Measurements from ENCODE around the gene CPVL. TPM values are rescaled to one million over a fixed set of nuclear protein-coding genes. Genes with fewer than 3 reads are reported as not detected.

CPVL gene
- total RNA-seq, 1 donor from 2014 or later = not detected

DNA sequence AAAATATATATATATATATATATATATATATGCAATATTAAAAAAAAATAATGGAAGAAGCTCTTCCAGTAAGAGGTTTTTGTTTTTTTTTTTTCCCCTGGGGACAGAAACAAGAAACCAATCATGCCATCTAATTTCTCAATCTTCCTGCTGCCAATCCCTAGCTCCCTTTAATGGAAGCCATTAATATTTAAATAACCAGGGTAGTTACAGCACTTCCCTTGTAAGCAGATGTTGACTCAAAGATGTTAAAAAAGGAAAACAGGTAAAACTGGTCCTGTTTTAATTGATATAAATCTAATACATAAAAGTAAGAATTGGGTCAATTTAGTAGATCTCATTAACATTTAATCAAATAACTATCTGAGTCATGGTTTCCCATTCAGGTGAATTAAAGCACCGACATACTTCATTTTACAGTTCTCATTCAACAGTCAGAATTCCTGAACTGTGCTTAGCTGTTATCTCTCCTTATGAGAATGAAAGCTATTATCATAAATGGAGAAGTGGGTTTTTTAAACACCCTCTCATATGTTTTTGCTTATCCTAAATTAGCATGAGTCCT, 22.6 kb downstream of the CPVL start:
- TF ChIP-seq, protein P1, sequence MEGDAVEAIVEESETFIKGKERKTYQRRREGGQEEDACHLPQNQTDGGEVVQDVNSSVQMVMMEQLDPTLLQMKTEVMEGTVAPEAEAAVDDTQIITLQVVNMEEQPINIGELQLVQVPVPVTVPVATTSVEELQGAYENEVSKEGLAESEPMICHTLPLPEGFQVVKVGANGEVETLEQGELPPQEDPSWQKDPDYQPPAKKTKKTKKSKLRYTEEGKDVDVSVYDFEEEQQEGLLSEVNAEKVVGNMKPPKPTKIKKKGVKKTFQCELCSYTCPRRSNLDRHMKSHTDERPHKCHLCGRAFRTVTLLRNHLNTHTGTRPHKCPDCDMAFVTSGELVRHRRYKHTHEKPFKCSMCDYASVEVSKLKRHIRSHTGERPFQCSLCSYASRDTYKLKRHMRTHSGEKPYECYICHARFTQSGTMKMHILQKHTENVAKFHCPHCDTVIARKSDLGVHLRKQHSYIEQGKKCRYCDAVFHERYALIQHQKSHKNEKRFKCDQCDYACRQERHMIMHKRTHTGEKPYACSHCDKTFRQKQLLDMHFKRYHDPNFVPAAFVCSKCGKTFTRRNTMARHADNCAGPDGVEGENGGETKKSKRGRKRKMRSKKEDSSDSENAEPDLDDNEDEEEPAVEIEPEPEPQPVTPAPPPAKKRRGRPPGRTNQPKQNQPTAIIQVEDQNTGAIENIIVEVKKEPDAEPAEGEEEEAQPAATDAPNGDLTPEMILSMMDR (IDR thresholded peaks at IDR 0.05; ENCODE audit: insufficient read depth, low read length, severe bottlenecking) = no peak
- FAIRE-seq (no peak), DNase-seq (ENCODE audit: low read depth) (no peak)
- Histone ChIP-seq H3K4me3 (ENCODE audit: low read depth, low read length) (no peak overlapping the region), H3K27me3 (ENCODE audit: control insufficient read depth, insufficient read depth, low read length) (no peaks in the 10 kb centered on the region), H3K36me3 (ENCODE audit: control insufficient read depth, insufficient read depth, low read length) (no peaks in the 10 kb centered on the region)

DNA sequence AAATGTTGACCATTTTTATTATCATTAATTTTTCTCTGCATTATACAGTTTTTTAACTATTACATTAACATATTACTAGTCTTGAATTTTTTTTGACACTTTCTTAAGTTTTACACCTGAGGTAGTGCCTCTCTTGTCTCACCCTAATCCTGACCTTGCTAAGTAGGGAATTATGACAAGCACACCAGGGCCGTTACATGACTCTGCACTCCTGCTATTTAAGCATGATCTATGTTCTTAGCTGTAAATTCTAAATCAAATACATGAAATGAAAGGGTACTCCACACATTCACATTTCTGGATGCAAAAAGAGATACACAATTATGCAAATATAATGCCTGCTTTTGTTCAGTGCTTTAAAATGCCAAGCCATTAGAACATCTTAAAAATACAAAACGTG, 23.6 kb downstream of the CPVL start:
- Histone ChIP-seq H3K36me3 (ENCODE audit: control insufficient read depth, insufficient read depth, low read length) (no peaks in the 10 kb centered on the region), H3K4me3 (ENCODE audit: low read depth, low read length) (no peak overlapping the region), H3K27me3 (ENCODE audit: control insufficient read depth, insufficient read depth, low read length) (no peaks in the 10 kb centered on the region)
- DNase-seq (ENCODE audit: low read depth) (no peak), FAIRE-seq (no peak)
- TF ChIP-seq, protein P1 (IDR thresholded peaks at IDR 0.05; ENCODE audit: insufficient read depth, low read length, severe bottlenecking) = no peak

DNA sequence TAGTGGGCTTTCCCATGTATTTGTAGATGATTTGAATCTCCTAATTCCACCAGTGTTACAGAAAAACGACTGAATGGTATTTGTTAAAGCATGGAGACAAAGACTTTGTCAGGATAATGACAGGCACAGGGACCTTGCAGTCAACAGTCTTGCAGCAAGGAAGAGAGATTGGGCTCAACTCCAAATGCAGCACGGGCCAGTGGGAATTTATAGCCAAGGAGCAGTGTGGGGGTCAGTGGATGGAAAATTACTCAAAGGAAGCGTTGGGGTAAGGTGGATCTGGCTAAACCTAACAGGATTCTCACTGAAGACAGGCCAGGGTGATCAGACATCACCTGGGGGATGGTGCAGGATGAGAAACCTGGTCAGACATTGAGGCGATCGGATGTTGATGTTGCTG, 24.3 kb downstream of the CPVL start:
- Histone ChIP-seq H3K4me3 (ENCODE audit: low read depth, low read length) (no peak overlapping the region), H3K27me3 (ENCODE audit: control insufficient read depth, insufficient read depth, low read length) (no peaks in the 10 kb centered on the region), H3K36me3 (ENCODE audit: control insufficient read depth, insufficient read depth, low read length) (no peaks in the 10 kb centered on the region)
- DNase-seq (ENCODE audit: low read depth) (no peak), FAIRE-seq (no peak)
- TF ChIP-seq, protein P1 (IDR thresholded peaks at IDR 0.05; ENCODE audit: insufficient read depth, low read length, severe bottlenecking) = no peak

DNA sequence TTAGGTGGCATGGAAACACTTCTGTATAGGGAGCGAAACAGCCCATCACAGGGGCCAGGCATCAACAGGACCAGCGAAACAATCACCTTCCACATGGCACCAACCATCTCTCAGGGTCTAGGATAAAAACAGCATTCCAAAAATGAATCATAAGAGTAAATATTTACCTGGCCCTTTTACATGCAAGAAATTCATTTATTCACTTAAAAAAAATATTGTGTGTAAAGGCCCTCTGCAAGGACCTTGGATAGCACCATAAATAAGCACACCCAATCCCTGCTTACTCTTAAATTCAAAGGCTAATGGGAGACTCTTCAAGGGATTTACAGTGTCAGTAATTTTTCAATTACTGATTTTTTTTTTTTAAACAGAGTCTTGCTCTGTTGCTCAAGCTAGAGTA, 25.4 kb downstream of the CPVL start:
- Histone ChIP-seq H3K27me3 (ENCODE audit: control insufficient read depth, insufficient read depth, low read length) (no peaks in the 10 kb centered on the region), H3K4me3 (ENCODE audit: low read depth, low read length) (no peak overlapping the region), H3K36me3 (ENCODE audit: control insufficient read depth, insufficient read depth, low read length) (no peaks in the 10 kb centered on the region)
- TF ChIP-seq, protein P1 (IDR thresholded peaks at IDR 0.05; ENCODE audit: insufficient read depth, low read length, severe bottlenecking) = no peak
- no peak for FAIRE-seq
- no peak for DNase-seq (ENCODE audit: low read depth)

DNA sequence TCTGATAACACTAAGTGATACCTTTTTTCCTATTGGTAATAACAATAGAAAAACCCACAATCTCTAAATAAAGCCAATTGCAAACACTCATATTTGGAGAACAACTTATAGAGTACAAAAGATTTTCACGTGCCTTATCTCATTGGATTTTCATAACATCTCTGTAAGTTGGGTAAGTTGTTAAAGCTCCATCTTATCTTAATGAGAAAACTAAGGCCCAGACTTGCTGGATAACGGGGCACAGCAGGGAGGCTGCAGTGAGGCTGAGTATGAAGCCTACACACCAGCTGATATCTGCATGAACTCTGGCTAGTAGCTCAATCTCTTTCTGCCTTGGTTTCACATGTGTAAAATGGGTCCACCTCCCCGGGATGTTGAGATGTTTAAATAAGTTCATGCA, 26.8 kb downstream of the CPVL start:
- no peaks in the 10 kb centered on the region for H3K27me3 ChIP-seq (ENCODE audit: control insufficient read depth, insufficient read depth, low read length)

More for the DNA sequence above, 26.8 kb downstream of the CPVL start:
- H3K4me3 ChIP-seq (ENCODE audit: low read depth, low read length) = no peak overlapping the region
- TF ChIP-seq, protein P1 (IDR thresholded peaks at IDR 0.05; ENCODE audit: insufficient read depth, low read length, severe bottlenecking) = no peak
- H3K36me3 ChIP-seq (ENCODE audit: control insufficient read depth, insufficient read depth, low read length) = no peaks in the 10 kb centered on the region
- no peak for FAIRE-seq
- DNase-seq (ENCODE audit: low read depth) = no peak

All from bronchial epithelial cell (primary cell).